GM12875 (cell line): Measurements from ENCODE around the gene TXNDC8.

ENCODE experiments used
- H3K4me3 ChIP-seq: one replicate; pipeline ENCODE4 v1.5.1; 2011; ENCODE audit warnings: low read depth, low read length, control low read depth
- TF ChIP-seq, protein P1 (sequence below): IDR thresholded peaks from 2 replicates; pipeline ENCODE4 v1.5.1; 2011; ENCODE audit warnings: low read depth, mild to moderate bottlenecking, control low read depth, inconsistent platforms, low read length, moderate library complexity, borderline replicate concordance; ENCODE audit not compliant: insufficient read depth

The TXNDC8 gene

DNA sequence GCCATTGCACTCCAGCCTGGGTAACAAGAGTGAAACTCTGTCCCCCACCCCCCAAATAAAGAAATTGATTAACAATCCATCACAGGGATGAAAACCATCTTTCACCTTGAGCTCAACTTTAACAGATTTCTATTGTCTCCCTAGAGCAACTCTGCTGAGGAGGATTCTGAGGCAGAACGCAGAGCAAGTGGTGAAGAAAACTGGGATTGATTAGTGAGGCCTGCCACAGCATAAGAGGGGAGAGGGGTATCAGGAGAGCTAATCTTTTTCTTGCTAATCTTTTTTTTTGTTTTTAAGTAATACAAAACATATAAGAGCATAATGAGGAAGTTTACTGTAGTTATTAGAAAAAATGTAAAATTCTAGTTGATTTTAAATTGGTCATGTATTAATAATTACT lies 8.9 kb downstream of the TXNDC8 start:
- H3K4me3 ChIP-seq: no peak overlapping the region
- TF ChIP-seq, protein P1, sequence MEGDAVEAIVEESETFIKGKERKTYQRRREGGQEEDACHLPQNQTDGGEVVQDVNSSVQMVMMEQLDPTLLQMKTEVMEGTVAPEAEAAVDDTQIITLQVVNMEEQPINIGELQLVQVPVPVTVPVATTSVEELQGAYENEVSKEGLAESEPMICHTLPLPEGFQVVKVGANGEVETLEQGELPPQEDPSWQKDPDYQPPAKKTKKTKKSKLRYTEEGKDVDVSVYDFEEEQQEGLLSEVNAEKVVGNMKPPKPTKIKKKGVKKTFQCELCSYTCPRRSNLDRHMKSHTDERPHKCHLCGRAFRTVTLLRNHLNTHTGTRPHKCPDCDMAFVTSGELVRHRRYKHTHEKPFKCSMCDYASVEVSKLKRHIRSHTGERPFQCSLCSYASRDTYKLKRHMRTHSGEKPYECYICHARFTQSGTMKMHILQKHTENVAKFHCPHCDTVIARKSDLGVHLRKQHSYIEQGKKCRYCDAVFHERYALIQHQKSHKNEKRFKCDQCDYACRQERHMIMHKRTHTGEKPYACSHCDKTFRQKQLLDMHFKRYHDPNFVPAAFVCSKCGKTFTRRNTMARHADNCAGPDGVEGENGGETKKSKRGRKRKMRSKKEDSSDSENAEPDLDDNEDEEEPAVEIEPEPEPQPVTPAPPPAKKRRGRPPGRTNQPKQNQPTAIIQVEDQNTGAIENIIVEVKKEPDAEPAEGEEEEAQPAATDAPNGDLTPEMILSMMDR: no peak

DNA sequence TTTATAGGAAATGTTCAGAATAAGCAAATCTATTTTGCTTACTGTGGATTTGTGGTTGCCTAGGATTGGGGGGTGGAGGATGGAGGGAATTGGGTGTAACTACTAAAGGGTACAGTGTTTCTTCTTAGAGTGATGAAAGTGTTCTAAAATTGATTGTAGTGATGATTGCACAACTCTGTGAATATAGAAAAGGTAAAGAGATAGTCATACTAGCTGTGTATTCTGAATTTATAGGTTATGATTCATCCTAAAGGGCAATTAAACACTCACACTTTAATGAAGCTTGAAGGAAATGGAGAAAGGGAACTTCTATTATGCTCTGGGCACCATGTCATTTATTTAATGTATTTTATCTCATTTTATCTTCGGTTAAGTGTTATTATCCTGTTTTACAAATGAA lies 9.9 kb downstream of the TXNDC8 start:
- TF ChIP-seq, protein P1: no peak
- no peak overlapping the region for H3K4me3 ChIP-seq

DNA sequence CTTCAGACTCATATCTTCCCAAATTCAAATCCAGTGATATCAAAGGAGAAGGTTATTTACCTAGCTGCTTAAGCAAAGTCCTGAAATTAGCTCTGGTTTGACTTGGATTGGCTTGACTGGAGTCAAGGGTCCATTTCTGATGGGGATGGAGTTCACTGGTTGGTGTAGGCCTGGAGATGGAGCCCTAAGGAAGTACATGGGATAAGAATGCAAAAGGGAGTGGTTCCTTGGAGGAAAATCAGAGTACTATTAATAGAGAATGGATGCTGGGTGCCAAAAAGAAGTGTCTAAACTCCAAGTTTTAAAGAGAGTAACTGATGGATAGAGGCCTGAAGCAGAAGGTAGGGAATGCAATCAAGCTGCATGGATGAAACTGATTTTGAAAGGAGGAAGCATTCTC lies 13.8 kb downstream of the TXNDC8 start:
- TF ChIP-seq, protein P1: no peak
- no peak overlapping the region for H3K4me3 ChIP-seq

DNA sequence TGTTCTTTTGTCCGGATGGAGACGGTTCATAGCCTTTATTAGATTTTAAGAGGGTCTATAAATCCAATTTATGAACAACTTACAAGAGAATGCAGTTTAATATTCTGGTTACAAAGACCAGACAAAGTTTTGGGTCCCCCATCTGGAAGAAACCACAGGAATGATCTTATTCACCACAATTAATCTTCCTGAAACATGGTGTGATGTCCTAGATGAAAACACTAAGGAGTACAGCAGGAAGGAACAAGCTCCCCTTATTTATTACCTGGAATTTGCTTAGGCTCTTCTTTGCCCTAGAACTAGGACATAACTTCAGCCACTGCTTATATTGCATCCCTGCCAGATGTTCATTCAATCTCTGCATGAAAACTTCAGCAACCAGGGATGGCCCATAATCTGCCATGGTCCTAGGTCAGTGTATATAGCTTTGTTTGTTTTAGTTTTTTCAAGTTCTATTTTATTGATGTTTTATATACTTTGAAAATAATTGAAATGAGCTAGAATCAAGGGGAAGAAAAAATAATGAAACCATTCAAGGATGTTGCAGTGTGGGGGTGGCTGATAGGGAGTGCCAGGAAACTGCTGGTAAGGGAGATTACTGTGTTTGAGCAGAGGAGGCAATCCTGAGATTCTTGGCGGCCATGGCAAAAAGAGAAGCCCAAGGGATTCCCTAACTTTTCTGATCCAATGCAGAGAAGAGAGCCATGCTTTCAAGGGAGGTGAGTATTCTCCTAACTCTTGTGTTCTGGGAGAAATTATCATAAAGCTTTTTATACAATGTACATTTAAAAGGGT lies 16.8 kb downstream of the TXNDC8 start:
- no peak overlapping the region for H3K4me3 ChIP-seq
- TF ChIP-seq, protein P1: no peak

DNA sequence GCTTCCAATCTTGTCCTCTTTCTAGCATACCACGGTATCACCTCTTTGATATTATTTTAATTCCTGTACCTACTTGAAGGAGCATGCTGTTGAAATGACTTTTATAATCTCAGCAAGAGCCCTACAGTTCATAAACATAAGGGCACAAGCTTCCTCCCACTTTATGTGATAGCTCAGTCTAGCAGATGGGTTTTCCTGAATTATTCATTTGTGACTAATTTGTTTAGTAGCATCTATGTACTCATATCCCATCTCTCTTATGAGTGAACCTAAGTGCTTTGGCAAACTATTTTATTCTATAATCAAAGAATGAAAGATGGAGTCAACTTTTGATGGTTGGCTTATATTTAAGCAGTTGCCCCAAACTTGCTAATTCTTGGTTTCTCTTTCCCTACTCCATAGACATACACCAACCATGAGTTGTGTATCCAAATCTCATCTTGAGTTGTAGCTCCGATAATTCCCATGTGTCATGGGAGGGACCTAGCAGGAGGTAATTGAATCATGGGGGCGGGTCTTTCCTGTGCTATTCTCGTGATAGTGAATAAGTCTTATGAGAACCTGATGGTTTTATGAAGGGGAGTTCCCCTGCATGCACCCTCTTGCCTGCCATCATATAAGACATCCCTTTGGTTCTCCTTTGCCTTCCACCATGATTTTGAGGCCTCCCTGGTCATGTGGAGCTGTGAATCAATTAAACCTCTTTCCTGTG lies 17.7 kb downstream of the TXNDC8 start:
- H3K4me3 ChIP-seq: no peak overlapping the region
- TF ChIP-seq, protein P1: no peak

DNA sequence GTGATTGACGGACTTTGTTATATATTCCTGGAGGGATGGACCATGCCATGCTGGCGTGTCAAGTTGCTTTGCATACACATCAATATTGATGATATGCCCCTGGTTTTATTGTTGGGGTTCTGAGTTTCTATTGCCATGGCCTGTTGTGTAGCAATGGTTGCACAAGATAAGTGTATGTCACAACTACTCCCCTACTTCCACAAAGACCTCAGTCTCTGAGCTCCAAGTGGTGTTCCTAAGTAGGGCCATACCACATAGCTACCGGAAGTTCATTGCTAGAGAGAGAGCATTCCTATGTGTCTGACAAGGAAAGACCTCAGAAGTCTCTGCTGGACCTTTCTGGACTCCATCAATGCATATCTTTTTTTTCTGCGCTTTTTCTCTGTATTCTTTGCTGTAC lies 19.8 kb downstream of the TXNDC8 start:
- no peak overlapping the region for H3K4me3 ChIP-seq
- TF ChIP-seq, protein P1: no peak
